Cardiac septum (tissue), 1 donor: ENCODE measurements around the gene HACD3. TPM values are rescaled to one million over a fixed set of nuclear protein-coding genes. Genes with fewer than 3 reads are reported as not detected.
A peak's percentile ranks its signal among the peaks of the same experiment; 100 is the strongest.

Source experiments
- DNase-seq: peaks from one replicate; pipeline ENCODE4 v3.0.0-alpha.2; 2020; ENCODE audit warnings: low spot score
- intact Hi-C: fragments of 100-400 bp; cut with DNase I; formaldehyde crosslinking; loops from one replicate; pipeline ENCODE4 v1.14.0; 2022
- long read RNA-seq: library from polyadenylated mRNA; unstranded; transcript quantifications from one replicate; pipeline ENCODE4 v2.0.0, GENCODE V29; 2021
- total RNA-seq: library from RNA; stranded (reverse); fragmentation: NEBNext Ultra II Directional; extraction: Animal tissue kit (Norgen Biotek cat#: 25700); gene quantifications from one replicate; pipeline ENCODE4 v1.2.1, GENCODE V29; 2021
- donor health status: DM: no; HTN: no; CAD: no.

Gene HACD3, protein sequence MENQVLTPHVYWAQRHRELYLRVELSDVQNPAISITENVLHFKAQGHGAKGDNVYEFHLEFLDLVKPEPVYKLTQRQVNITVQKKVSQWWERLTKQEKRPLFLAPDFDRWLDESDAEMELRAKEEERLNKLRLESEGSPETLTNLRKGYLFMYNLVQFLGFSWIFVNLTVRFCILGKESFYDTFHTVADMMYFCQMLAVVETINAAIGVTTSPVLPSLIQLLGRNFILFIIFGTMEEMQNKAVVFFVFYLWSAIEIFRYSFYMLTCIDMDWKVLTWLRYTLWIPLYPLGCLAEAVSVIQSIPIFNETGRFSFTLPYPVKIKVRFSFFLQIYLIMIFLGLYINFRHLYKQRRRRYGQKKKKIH
- 9.6 TPM for total RNA-seq
- long read RNA-seq, transcript HACD3-201 (11 exons, 3,228 nt), result major isoform, 39 of 46 reads
- long read RNA-seq, partial matches to known transcripts, result 2 of 46 reads
- long read RNA-seq, other reads (novel, unspliced or antisense), result 4 of 46 reads

DNA sequence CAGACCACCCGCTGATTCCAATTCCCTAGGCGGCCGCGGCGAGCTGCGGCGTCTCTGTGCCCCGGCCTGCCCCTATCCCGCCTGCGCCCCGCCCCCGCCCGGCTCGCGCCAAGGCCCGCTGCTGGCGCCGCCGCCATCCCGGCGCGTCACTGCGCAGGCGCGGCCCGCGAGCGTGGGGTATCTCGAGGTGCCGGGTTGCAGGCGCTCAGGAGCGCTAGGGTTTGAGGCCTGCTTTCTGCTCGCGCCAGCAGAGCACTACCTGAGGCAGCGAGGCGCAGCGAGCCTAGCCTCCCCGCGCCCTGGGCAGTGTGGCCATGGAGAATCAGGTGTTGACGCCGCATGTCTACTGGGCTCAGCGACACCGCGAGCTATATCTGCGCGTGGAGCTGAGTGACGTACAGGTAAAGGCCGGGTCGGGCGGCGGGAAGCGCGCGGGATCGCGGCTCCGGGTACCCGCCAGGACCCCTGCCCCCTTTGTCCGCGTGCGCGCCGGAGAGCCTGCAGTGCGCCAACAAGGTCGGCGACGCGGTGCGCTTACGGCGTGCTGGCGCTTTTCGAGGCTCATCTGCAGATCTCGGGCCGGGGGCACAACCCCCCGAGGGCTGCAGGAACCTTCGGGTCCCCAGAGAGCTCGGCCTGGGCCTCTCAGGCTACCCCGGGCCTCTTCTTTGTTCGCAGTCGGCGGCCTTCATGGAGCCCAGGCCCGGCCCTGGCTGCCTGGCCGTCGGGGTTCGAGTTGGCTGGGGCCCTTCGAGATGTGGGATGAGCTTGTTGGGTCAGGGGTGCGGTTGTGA is at the start of gene HACD3:
Gene HACD3 (plus strand): TSS at position 146 of the 794 bp plus-strand sequence. CDS start 169 bp downstream, at position 315.
- DNase-seq, result peak; percentile 89
- intact Hi-C loops, result no loop called here

DNA sequence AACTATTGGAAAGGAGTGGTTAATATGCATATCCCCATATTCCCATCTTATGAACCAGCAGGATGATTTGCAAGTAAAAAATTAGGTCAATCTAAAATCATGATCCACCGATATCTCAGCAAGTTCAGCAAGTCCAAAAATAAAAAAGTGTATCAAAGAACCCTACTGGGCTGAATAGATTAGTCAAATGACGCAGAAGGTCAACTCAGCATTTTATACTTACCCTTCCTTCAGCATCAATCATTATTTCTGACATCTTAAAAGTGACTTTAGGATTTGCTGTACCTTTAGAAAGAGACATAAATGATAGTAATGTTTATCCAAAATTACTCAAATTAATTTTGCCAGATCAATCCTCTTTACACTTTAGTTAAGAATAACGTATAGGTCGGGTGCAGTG is 45.4 kb upstream of the HACD3 start:
- DNase-seq, result no peak
- intact Hi-C loops, result no loop called here

DNA sequence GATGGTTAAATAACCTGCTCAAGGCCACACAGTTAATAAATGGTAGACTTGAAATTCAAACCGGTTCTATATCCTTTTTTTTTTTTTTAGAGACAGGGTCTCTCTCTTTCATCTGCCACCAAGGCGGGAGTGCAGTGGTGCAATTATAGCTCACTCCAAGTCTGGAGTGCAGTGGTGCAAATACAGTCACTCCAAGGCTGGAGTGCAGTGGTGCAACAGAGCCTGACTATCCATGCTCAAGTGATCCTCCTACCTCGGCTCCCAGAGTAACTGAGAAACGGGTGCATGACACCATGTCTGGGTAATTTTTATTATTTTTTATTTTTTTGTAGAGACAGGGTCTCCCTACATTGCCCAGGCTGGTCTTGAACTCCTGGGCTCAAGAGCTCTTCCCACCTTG is 36.2 kb upstream of the HACD3 start:
- intact Hi-C loops, result no loop called here

DNA sequence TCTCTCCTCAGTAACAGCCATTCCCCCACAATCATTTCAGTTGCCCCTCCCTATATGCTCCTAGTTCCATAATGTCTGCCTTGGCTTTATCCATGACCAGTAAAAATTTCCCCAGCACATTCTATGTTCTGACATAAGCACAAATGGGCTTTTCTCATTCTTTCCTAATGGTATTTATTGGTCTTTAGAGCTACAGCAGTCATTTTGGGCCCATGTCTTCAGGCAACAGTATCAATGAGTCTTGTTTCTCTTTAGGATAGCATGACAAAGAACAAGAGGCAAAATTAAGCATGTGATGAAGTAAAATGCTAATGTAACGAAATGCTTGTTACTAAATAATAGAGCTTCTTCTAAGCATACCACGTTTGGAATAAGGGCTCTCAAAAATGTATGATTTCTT is 20.9 kb upstream of the HACD3 start:
- intact Hi-C loops, result no loop called here
- no peak for DNase-seq

More for the DNA sequence above, 36.2 kb upstream of the HACD3 start:
- no peak for DNase-seq

DNA sequence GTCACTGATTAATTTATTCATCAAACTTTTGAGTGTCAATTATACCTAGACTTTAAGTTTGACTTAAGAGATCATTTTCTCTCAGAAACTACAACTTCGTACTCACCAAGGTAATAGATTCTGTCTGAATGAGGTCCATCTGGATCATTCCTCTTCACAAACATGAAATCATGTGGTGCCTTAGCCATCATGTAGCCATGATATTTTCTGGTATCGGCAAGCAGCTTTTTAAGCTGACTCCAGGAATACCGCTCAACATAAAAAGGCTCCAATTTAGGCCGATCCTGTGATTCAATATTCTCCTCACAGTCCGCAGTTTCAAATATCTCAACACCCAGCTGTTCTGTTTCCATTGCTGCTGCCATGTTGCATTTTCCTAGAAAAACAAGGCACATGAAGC is 18.1 kb upstream of the HACD3 start:
- intact Hi-C loops, result no loop called here
- no peak for DNase-seq

DNA sequence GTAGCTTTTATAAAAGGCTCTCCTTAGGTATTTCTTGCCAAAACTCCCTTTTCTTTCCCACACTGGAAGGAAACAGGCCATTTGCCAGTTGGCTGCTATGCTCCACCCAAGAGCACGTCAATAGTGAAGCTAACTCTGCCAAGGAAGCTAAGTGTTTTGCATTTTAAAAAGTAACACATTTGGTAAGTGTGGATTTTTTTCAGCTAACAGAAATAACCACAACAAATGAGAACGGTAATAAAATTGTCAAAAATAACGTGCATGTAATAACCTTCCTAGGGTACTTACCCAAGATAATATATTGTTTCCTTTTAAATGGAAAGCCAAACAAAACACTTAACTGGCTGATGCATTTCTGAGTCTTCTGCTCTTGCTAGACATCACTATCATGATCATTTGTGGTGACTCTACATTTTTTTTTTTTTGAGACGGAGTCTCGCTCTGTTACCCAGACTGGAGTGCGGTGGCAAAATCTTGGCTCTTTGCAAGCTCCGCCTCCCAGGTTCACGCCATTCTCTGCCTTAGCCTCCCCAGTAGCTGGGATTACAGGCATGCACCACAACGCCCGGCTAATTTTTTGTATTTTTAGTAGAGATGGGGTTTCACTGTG is 17.4 kb upstream of the HACD3 start:
- intact Hi-C loops, result no loop called here
- no peak for DNase-seq

DNA sequence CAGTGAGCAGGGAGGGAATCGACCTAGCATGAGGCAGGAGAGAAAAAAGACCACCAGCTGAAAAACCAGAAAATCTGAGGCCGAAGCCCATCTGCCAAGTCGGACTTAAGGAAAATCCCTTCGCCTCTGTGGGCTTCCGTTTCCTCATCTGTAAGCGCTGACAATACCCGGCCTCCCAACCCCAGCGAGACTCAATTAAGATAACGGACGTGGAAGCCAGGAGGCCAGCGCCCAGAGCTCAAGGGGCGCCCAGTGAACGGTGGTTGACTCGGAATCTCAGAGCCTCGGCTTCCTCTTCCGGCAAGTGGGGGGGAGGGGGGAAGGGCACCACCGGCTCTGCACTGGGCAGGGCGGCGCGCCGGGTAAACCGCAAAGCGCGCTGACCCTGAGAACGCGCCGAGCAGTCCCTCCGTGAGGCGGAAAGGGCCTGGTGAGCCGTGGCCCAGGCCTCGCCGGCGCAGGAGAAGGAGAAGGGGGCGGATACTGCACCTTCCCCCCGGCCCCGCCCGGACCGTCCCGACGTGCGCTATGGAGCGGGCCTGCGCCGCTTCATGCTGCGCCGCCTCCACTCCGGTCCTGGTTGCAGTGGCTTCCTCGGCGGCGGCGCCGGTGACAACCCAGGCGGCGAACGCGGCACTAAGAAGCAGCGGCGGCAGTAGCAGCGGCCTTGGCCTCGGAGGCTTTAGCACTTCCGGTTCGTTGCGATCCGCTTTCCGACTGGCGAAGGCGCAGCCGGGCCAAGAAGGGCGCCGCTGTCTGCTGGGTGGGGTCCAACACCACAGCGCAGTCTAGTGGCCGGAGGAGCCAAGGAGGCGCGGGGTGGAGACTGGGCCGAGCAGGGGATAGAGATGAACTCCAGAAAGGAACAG is 13.0 kb upstream of the HACD3 start, which contains the start of gene DPP8:
Gene DPP8 (minus strand): TSS at position 693 of the 869 bp plus-strand sequence. CDS start 5,136 bp downstream, outside the sequence.
- intact Hi-C loops, result no loop called here
- peak; percentile 98 for DNase-seq

DNA sequence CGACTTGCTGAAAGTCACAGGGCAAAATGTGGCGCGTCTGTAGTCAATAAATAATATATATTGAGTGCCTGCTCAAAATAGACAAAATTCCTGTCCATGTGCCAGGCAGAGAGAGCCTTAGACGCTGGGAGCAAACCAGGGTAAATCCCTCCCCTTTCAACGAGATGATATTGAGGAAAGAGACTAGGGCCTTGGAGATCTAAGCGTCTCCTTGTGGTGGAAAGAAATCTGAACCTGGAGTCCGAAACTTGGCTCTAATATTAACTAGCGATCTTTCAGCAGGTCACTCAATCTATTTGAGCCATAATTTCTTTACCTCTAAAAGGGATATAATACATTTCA is 12.4 kb upstream of the HACD3 start:
- intact Hi-C loops, result no loop called here
- no peak for DNase-seq

DNA sequence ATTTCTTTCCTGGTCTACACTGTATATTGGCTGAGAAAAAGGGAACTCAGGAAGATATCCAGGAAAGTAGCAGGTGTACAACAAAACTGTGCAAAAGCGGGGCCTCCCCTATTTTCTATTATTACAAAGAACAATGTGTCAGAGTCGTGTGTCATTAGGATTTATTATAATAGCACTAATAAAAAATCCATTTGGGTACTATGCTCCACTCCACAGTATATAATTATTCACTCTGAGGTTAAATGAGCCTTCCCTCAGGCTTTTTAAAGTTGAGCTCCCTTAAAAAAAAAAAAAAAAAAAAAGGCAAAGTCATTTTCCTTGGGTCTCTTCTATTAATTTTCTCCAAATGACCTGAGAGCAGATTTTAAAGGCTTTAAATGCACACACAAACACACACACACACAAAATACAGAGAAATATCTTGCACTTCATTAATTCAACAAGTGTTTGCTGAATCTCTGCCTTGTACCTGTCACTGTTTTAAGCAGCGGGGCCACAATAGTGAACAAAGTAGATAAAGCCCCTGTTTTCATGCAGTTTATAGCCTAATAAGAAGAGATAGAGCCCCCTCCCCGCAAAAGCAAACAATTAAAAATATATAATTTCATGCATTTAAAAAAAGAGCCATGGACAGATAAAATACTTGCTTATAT is 11.5 kb upstream of the HACD3 start:
- intact Hi-C loops, result no loop called here
- DNase-seq, result no peak

DNA sequence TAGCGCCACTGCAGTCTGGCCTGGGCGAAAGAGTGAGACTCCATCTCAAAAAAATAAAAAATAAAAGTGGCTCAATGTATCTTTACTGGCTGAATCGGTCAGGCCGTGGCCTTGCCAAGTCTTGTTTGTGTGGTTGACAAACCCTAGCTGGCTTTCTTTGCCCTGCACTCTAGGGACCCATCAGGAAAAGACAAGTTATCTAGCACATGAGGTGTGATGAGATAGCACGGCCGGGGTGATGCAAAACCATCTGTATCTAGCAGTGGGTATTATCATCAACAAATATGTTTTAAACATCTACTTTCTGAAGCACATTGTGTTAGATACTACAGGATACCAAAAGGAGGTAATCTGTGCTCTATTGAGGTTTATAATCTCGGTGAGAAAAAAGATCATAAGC is 8.9 kb upstream of the HACD3 start:
- intact Hi-C loops, result no loop called here

DNA sequence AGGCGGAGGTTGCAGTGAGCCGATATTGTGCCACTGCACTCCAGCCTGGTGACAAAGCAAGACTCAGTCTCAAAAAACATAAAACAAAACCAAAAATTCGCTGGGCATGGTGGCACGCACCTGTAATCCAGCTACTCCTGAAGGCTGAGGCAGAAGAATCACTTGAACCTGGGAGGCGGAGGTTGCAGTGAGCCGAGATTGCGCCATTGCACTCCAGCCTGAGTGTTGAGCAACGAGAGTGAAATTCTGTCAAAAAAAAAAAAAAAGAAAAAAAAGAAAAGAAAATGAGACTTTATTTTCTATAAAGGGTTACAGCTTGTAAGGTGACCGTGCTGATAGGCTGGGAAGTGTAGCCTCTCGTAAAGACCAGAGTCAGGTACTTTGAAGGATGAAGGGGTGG is 6.0 kb upstream of the HACD3 start:
- no peak for DNase-seq
- intact Hi-C loops, result no loop called here

More for the DNA sequence above, 8.9 kb upstream of the HACD3 start:
- DNase-seq, result no peak

DNA sequence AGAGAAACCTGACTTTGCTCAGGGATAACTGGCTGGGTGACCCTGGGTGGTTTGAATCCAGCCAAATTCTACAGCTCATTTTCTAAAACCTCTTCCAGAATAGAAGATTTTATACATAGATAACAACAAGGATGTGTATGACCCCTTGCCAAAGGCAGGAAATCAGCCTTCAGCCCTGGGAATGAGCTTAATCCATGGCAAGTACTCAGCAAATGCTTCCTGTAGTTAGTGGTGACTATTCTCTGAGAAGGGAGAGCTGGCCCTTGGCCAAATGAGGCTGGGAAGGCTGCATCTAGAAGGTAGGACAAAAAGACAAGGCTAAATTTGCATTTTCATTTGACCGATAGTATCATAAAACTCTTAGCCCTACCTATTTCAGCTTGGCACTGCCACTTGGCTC is 4.6 kb upstream of the HACD3 start:
- intact Hi-C loops, result no loop called here
- no peak for DNase-seq

DNA sequence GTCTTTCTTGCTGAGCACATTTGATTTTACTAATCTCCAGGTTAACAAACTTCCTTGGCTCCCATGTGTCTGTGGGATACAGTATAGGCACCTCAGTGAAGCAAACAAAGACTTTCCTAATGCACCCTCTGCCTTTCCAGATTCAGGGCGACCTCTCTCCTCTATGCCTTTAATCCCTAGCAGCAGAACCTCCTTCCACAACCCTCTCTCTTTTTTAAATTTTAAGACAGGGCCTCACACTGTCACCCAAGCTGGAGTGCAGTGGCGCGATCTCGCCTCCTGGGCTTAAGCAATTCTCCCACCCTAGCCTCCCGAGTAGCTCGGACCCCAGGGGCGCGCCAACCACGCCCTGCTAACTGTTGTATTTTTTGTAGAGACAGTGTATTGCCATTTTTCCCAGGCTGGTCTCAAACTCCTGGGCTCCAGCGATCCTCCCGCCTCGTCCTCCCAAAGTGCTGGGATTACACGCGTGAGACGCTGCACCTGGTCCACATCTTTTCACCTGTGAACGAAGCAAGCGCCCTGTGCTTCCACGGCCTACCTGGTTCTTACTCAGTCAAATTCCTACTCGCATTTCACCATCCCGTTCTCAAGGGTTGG is 1.7 kb upstream of the HACD3 start:
- intact Hi-C loops, result no loop called here
- DNase-seq, result no peak

DNA sequence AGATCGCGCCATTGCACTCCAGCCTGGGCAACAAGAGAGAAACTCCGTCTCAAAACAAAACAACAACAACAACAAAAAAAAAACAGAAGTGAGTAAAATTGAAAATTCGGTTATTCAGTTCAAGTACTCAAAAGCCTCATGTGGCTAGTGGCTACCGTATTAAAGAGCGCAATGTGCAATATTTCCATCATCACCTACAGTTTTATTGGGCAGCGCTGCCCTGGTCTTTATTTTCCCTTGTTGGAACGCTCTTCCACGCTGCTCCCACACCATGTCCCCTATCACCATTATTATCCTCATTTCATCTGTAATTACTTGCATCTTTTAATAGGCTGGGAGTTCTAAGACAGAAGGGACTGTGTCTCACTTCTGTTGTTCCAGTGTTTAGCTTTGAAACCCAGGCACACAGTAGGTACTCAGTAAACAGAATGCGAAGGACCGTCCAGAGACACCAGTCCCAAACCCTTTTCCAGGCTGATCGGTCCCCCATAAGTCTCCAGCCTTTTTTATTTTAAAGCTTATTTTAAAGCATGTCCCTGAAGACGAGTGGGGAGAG is 423 bp upstream of the HACD3 start:
- DNase-seq, result no peak
- intact Hi-C loops, result no loop called here

DNA sequence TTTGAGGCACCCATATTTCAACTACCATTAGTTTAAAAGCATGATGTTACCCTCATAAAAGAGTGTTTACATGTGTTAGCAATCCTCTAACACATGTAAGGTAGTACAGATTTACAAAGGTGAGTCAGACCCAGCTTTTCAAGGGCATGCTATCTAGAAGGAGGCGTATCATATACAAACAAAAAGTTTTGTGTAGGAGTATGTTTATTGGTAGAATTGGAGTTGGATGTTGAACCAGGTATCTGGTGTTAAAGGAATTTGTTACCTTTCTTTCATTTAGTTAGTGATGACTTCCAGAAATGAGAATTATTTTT is 2.4 kb downstream of the HACD3 start:
- intact Hi-C loops, result no loop called here
- DNase-seq, result no peak

DNA sequence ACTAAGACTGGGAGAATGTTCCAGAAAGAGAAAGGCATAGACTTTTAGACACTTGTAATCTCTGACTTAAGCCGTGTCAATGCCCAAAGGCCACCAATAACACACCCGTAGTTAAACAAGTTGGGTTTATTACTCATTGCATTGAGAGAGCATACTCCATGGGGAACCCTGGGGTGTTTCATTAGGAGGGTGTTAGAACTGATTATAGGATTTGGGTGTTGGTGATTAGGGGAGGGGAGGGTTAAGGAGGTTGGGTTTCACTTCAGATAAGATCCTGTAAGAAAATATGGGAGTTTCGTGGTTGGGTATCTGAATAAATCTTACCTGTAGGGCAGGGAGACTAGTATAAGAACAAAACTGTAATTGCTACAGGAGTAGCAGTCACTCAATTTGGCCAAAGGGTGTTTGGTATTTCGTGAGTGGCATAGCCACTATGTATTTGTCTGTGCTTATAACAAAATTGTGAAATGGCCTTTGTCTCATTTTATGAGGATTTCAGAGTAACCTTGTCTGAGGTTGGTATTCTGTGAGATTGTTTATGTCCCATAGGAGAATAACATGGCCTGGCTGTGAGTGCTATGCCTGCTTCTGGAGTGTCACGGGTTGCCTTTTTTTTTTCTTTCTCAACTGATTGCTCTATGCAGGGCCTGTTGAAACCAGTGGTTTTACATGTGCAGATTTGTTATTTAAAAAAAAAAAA is 2.9 kb downstream of the HACD3 start:
- intact Hi-C loops, result no loop called here
- DNase-seq, result no peak

DNA sequence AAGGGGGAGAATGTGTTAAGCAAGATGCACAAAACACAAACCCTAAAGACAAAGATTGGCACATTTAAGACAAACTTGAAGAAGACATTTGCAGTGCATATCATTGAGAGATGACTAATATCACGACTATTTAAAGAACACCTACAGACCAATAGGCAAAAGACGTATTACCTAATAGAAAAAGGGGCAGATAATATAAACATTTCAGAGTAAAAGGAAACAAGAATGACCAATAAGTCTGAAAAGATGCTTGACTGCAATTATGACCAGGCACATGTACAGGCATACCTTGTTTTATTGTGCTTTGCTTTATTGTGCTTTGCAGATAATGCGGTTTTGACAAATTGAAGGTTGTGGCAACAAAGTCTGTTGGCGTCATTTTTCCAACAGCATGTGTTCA is 4.9 kb downstream of the HACD3 start:
- intact Hi-C loops, result no loop called here
- no peak for DNase-seq

DNA sequence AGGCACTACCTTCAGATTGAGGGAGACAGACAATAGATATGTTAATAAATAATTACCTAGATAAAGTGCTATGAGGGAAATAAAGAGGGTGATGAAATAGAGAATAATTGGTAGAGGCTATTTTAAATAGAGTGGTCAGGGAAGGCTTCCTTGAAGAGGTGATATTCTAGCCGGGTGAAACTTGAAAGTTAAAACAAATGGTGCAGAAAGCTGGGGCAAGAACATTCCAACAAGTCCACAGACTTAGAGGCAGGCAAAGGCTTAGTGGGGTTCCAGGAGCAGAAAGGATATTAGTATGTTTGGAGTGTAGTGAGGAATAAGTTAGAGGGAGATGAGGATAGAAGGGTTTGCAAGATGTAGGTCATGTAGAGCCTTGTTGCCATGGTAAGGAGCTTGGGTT is 10.1 kb downstream of the HACD3 start:
- no peak for DNase-seq
- intact Hi-C loops, result no loop called here
